H1 (cell line): ENCODE data around the gene CDKN2B-AS1. TPM values are rescaled to one million over a fixed set of nuclear protein-coding genes. Genes with fewer than 3 reads are reported as not detected.

Experiments
- CHD2 ChIP-seq: IDR thresholded peaks from 2 replicates; pipeline ENCODE4 v1.6.1; 2012; ENCODE audit warnings: low read length, improper control_type of control experiment
- POLR2AphosphoS5 ChIP-seq: IDR thresholded peaks from 2 replicates; pipeline ENCODE4 v1.6.1; 2011; ENCODE audit warnings: low read depth, low read length
- RNF2 ChIP-seq: fragments of 200-900, 300-1000 bp; sonication (generic); IDR thresholded peaks from 2 replicates; pipeline ENCODE4 v1.7.1; 2016; ENCODE audit warnings: borderline replicate concordance, low read depth, mild to moderate bottlenecking, antibody characterized with exemption, low read length; ENCODE audit not compliant: poor library complexity, severe bottlenecking; ENCODE audit errors: missing control alignments
- SUZ12 ChIP-seq: fragments of 200-600 bp; sonication (generic); IDR thresholded peaks from 2 replicates; pipeline ENCODE4 v1.6.1; 2012; ENCODE audit warnings: mild to moderate bottlenecking, inconsistent platforms, low read length, moderate library complexity, mixed read lengths
- polyA plus RNA-seq, 7 experiments: library from polyadenylated mRNA; depleted of rRNA in 3 of 7; stranded (reverse) in 5 of 7; unstranded in 2 of 7; fragments of >200 nt in 5 of 7; fragments of 200-250 nt in 2 of 7; gene quantifications; 1 replicate in 5 of 7; 2 replicates in 1 of 7; 4 replicates in 1 of 7; pipeline versions ENCODE4 v1.2.1 to v1.2.3, GENCODE V29; 2011 to 2013; ENCODE audit warnings: missing spikeins in 2 of 7, mixed read lengths in 2 of 7
- total RNA-seq: library from RNA; stranded (reverse); fragmentation: NEBNext Ultra II Directional; extraction: Animal tissue kit (Norgen Biotek cat#: 25700); gene quantifications from 2 replicates; pipeline ENCODE4 v1.2.1, GENCODE V29; 2021

Gene CDKN2B-AS1
- total and polyA plus RNA-seq, 2 of the 8 experiments (the other 6 are each of a cell fraction or from before 2014, with no cell fraction given) = not detected

DNA sequence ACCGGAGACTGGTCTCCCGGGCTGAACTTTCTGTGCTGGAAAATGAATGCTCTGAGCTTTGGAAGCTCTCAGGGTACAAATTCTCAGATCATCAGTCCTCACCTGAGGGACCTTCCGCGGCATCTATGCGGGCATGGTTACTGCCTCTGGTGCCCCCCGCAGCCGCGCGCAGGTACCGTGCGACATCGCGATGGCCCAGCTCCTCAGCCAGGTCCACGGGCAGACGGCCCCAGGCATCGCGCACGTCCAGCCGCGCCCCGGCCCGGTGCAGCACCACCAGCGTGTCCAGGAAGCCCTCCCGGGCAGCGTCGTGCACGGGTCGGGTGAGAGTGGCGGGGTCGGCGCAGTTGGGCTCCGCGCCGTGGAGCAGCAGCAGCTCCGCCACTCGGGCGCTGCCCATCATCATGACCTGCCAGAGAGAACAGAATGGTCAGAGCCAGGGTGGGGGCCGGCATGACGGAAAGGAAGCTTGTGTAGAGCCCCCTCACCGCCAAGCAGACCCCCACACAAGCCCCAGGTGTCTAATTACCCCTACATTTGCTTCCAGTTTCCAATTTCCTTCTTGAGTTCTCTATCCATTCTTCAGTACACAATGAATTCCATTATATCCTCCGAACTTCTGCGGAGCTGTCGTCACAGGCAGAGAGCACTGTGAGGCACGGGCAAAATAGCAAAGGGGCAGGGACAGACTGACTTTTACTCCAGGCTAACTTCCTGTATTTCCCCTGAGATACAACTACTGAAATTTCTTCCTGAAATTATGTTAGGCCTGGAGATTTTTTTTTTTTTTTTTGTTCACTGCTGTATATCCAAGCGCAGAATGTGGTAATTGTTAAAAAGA is 23.6 kb upstream of the CDKN2B-AS1 start (continued):
- peak; percentile 100 for TF ChIP-seq SUZ12
- TF ChIP-seq CHD2 = 0 out of 2 replicates have a peak, but pooled peaks have one; percentile 27
- peak; percentile 86 for TF ChIP-seq RNF2
- TF ChIP-seq POLR2AphosphoS5 = no peak
